Measurements from ENCODE around the gene EXOC4. TPM values are rescaled to one million over a fixed set of nuclear protein-coding genes. Genes with fewer than 3 reads are reported as not detected.

EXOC4 gene
- total RNA-seq, 4 donors from 2014 or later = 60.0 to 187 (median 80.1) TPM

DNA sequence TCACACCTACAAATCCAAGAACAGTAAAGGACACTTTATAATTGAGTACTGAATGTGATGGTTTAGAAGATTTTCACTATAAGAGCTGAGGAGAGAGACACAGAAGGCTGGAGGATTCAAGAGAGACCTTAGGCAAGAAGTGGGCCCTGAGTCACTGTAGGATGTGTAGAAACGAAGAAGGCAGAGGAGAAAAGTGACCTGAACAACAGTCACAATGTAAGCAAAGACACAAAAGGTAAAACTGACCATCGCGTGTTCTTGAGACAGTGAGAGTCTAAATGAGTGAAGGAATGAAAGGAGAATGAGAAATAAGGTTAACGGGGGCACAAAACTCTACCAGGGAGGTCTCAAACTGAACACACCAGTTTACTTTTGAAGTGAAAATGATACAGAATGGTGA, 576.0 kb downstream of the EXOC4 start:
- 99% methylated on average over 4 of the region's 4 CpGs for WGBS
- no peak for TF ChIP-seq POLR2AphosphoS5 (IDR thresholded peaks at IDR 0.05)
- no peak for TF ChIP-seq POLR2A (IDR thresholded peaks at IDR 0.05)
- TF ChIP-seq CTCF (IDR thresholded peaks at IDR 0.05) = no peak
- no peak for TF ChIP-seq EP300 (IDR thresholded peaks at IDR 0.05)
- peaks cover 2% of the 10 kb centered on the region for H3K36me3 ChIP-seq
- H3K27ac ChIP-seq = no peak overlapping the region
- H3K4me1 ChIP-seq = peaks cover 9% of the 10 kb centered on the region
- no peak overlapping the region for H3K4me3 ChIP-seq
- DNase-seq (ENCODE audit: low spot score in 2 of 2) = no peak
- H3K9me3 ChIP-seq = no peaks in the 10 kb centered on the region
- no peaks in the 10 kb centered on the region for H3K27me3 ChIP-seq

GRCh38 chr7:133829336-133829897, 576.5 kb downstream of the EXOC4 start:
- 92% methylated on average over 4 of the region's 4 CpGs for WGBS
- DNase-seq (ENCODE audit: low spot score in 2 of 2) = no peak
- no peaks in the 10 kb centered on the region for H3K27me3 ChIP-seq
- peaks cover 2% of the 10 kb centered on the region for H3K36me3 ChIP-seq
- no peak overlapping the region for H3K27ac ChIP-seq
- TF ChIP-seq POLR2A (IDR thresholded peaks at IDR 0.05) = no peak
- no peak for TF ChIP-seq POLR2AphosphoS5 (IDR thresholded peaks at IDR 0.05)
- TF ChIP-seq EP300 (IDR thresholded peaks at IDR 0.05) = no peak
- no peak for TF ChIP-seq CTCF (IDR thresholded peaks at IDR 0.05)
- peaks cover 9% of the 10 kb centered on the region for H3K4me1 ChIP-seq
- H3K9me3 ChIP-seq = no peaks in the 10 kb centered on the region
- no peak overlapping the region for H3K4me3 ChIP-seq

DNA sequence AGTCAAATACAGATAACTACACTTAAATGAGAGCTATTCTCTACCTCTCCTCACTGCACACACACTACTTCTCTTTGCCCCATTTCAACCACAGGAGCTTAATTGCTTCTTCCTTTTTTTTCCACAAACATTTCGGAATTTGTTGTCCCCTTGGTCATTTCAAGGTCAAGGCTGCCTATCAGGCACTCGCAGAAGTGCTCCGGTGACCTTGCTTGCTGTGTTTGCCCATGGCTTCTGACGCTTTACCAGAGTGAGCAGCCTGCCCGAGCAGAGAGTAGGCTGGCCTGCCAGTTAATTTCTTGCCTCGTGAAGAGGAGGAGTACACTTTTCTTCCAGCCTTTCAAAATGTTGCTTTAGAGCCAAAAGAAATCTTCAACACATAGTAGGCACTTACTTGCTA, 577.2 kb downstream of the EXOC4 start:
- Histone ChIP-seq H3K9me3 (no peaks in the 10 kb centered on the region), H3K36me3 (peaks cover 2% of the 10 kb centered on the region), H3K4me1 (peaks cover 9% of the 10 kb centered on the region), H3K4me3 (no peak overlapping the region), H3K27me3 (no peaks in the 10 kb centered on the region), H3K27ac (no peak overlapping the region)
- DNase-seq (ENCODE audit: low spot score in 2 of 2) = no peak
- TF ChIP-seq POLR2AphosphoS5 (IDR thresholded peaks at IDR 0.05) (no peak), EP300 (IDR thresholded peaks at IDR 0.05) (no peak), CTCF (IDR thresholded peaks at IDR 0.05) (no peak), POLR2A (IDR thresholded peaks at IDR 0.05) (no peak)
- WGBS = 95% methylated on average over 6 of the region's 6 CpGs

GRCh38 chr7:133836666-133837065, 583.8 kb downstream of the EXOC4 start:
- TF ChIP-seq POLR2A (IDR thresholded peaks at IDR 0.05) (no peak), EP300 (IDR thresholded peaks at IDR 0.05) (no peak), CTCF (IDR thresholded peaks at IDR 0.05) (no peak), POLR2AphosphoS5 (IDR thresholded peaks at IDR 0.05) (no peak)
- peaks cover 2% of the 10 kb centered on the region for H3K36me3 ChIP-seq
- DNase-seq (ENCODE audit: low spot score in 2 of 2) = no peak
- H3K4me3 ChIP-seq = no peak overlapping the region
- H3K4me1 ChIP-seq = no peaks in the 10 kb centered on the region
- WGBS = 85% methylated on average over 3 of the region's 3 CpGs
- no peaks in the 10 kb centered on the region for H3K27me3 ChIP-seq
- H3K27ac ChIP-seq = no peak overlapping the region
- H3K9me3 ChIP-seq = no peaks in the 10 kb centered on the region

DNA sequence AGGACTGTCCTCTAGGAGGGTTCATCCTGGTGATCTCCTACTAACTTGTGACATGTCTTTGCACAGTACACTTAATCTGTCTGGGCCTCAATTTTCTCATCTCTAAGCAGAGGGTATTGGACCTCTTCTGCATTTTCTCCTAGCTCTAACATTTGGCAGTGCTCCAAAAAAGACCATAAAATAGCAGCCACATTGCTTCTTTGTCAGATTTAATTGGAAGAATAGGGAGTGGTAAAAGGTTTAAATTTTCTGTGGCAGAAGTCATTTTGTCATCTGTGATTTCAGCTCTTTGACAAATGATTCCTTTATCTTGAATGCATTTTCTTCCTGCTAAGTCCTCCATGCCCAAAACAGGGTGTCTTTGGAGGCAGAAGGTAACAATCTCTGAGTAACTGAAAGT, 584.3 kb downstream of the EXOC4 start:
- no peak for DNase-seq (ENCODE audit: low spot score in 2 of 2)
- no peak for TF ChIP-seq EP300 (IDR thresholded peaks at IDR 0.05)
- TF ChIP-seq CTCF (IDR thresholded peaks at IDR 0.05) = no peak
- TF ChIP-seq POLR2AphosphoS5 (IDR thresholded peaks at IDR 0.05) = no peak
- no peak for TF ChIP-seq POLR2A (IDR thresholded peaks at IDR 0.05)

More for the DNA sequence above, 584.3 kb downstream of the EXOC4 start:
- no peaks in the 10 kb centered on the region for H3K4me1 ChIP-seq
- no peaks in the 10 kb centered on the region for H3K9me3 ChIP-seq
- H3K36me3 ChIP-seq = no peaks in the 10 kb centered on the region
- no peak overlapping the region for H3K27ac ChIP-seq
- no peak overlapping the region for H3K4me3 ChIP-seq
- no peaks in the 10 kb centered on the region for H3K27me3 ChIP-seq
